Measurements from ENCODE around the gene FLRT3.

DNA sequence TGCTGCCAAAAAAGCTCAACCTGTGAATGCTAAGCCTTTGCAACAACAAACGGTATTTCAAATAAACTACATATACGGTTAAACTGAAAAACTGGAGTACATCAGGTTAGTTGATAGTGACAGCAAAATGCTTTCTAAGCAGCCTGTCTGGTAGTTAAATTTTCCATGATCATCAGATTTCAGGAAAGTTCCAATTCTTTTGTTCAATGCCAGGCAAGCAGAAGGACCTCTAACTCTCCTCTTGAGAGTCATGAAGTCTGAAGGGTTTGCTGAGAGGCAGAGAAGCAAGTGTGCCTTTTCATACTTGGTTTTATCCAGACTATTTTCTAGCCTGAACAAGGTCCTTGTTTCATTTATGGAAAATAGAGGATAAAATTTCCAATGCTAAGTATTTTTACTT, 4.5 kb downstream of the FLRT3 start:
- TF ChIP-seq, protein P1, sequence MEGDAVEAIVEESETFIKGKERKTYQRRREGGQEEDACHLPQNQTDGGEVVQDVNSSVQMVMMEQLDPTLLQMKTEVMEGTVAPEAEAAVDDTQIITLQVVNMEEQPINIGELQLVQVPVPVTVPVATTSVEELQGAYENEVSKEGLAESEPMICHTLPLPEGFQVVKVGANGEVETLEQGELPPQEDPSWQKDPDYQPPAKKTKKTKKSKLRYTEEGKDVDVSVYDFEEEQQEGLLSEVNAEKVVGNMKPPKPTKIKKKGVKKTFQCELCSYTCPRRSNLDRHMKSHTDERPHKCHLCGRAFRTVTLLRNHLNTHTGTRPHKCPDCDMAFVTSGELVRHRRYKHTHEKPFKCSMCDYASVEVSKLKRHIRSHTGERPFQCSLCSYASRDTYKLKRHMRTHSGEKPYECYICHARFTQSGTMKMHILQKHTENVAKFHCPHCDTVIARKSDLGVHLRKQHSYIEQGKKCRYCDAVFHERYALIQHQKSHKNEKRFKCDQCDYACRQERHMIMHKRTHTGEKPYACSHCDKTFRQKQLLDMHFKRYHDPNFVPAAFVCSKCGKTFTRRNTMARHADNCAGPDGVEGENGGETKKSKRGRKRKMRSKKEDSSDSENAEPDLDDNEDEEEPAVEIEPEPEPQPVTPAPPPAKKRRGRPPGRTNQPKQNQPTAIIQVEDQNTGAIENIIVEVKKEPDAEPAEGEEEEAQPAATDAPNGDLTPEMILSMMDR (IDR thresholded peaks at IDR 0.05) = no peak
- TF ChIP-seq EZH2 (IDR thresholded peaks at IDR 0.05) = no peak
- no peak for TF ChIP-seq EZH2phosphoT487 (IDR thresholded peaks at IDR 0.05)
